Immature natural killer cell (primary cell): Measurements from ENCODE around the gene STAB2. TPM values are rescaled to one million over a fixed set of nuclear protein-coding genes. Genes with fewer than 3 reads are reported as not detected.

Source experiments
- DNase-seq, 3 donors: peaks; one replicate each; pipeline ENCODE4 v3.0.0; 2022; ENCODE audit warnings: mixed read lengths in 1 of 3
- H3K27ac Mint-ChIP-seq, 6 donors: one replicate each; pipeline ENCODE4 v1.8.0; 2020; ENCODE audit warnings: mixed read lengths in 6 of 6, mild to moderate bottlenecking in 5 of 6, inconsistent platforms in 4 of 6, moderate library complexity in 3 of 6
- H3K27me3 Mint-ChIP-seq, 3 donors: one replicate each; pipeline ENCODE4 v1.8.0; 2020 to 2021; ENCODE audit warnings: low read depth in 3 of 3, mild to moderate bottlenecking in 3 of 3, mixed read lengths in 3 of 3, moderate library complexity in 3 of 3, inconsistent platforms in 1 of 3
- H3K36me3 Mint-ChIP-seq, 3 donors: one replicate each; pipeline ENCODE4 v1.8.0; 2020; ENCODE audit warnings: mixed read lengths in 3 of 3, inconsistent platforms in 2 of 3, mild to moderate bottlenecking in 2 of 3
- H3K4me1 Mint-ChIP-seq, 2 donors: one replicate each; pipeline ENCODE4 v1.8.0; 2020; ENCODE audit warnings: inconsistent platforms in 2 of 2, mild to moderate bottlenecking in 2 of 2, mixed read lengths in 2 of 2, moderate library complexity in 1 of 2
- H3K4me3 Mint-ChIP-seq, 5 donors: one replicate each; pipeline ENCODE4 v1.8.0; 2020; ENCODE audit warnings: mild to moderate bottlenecking in 5 of 5, mixed read lengths in 5 of 5, inconsistent platforms in 3 of 5, moderate library complexity in 3 of 5
- H3K9me3 Mint-ChIP-seq, 6 donors: one replicate each; pipeline ENCODE4 v1.8.0; 2020; ENCODE audit warnings: mild to moderate bottlenecking in 6 of 6, mixed read lengths in 6 of 6, inconsistent platforms in 4 of 6, moderate library complexity in 3 of 6
- polyA plus RNA-seq, 3 donors: library from polyadenylated mRNA; unstranded; fragments of 300-500 nt; fragmentation: Illumina TruSeq; gene quantifications; one replicate each; pipeline ENCODE4 v1.2.3, GENCODE V29; 2021

The STAB2 gene
- polyA plus RNA-seq, 3 donors from 2014 or later = not detected

DNA sequence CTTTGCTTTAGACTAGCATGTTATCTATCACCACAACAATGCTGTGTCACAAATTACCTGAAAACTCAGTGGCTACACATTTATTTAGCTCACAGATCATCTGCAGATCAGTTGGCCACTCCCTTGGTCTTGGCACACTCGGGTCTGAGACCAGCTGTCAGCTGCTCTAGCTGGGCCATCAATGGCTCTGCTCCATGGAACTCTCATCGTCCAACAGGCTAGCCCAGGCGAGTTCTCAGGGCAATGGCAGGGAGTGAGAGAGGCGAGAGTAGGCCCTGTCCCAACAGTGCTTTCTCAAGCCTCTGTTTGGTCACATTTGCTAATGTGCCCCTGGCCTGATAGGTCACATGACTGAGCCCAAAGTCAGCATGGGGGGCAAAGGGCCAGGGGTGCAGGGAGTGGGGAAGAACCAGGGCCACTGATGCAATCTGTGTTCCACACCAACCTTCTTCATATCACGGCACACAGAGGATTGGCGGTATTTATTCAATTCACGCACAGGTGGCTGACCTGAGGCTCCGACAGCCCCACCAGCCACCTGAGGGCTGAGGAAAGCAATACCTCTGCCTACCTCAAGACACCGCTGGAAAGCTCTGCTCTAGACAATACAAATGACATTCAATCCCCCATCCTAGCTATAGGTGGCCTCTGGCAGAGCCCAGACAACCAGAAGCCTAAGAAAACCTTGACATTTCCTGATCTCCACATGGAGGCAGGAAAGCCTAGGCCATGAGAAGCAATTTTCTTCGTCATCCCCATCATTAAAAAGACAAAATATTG is 171.4 kb downstream of the STAB2 start:
- peaks cover 0 to 6% (median 0%) of the 10 kb centered on the region in 3 donors for H3K27me3 Mint-ChIP-seq
- H3K4me3 Mint-ChIP-seq = no peak overlapping the region
- H3K9me3 Mint-ChIP-seq = peaks cover 0 to 2% (median 0%) of the 10 kb centered on the region in 6 donors
- H3K36me3 Mint-ChIP-seq = no peaks in the 10 kb centered on the region
- no peaks in the 10 kb centered on the region for H3K4me1 Mint-ChIP-seq
- no peak overlapping the region for H3K27ac Mint-ChIP-seq
- no peak for DNase-seq

DNA sequence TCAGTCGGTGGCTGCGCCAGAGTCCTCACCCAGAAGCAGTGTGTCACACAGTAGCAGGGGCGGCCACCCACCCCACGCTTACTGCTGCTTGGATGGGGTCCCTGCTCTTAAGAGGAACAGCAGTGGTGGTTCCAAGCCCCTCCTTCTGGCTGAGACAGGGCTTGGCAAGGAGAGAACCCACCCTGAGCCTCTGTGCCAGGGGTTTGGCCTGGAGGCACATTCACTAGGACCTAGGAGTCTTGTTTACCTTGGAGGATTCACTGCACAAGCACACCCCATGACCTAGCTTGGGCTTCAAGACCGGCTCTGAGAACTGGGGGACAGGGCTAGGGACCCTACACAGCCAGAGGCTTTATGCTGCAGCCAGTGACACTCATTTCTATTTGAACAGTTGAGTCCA is 175.4 kb downstream of the STAB2 start:
- peaks cover 0 to under 1% (median 0%) of the 10 kb centered on the region in 3 donors for H3K27me3 Mint-ChIP-seq
- H3K4me1 Mint-ChIP-seq = no peaks in the 10 kb centered on the region
- no peak for DNase-seq
- H3K27ac Mint-ChIP-seq = no peak overlapping the region
- H3K9me3 Mint-ChIP-seq = no peaks in the 10 kb centered on the region
- no peak overlapping the region for H3K4me3 Mint-ChIP-seq
- H3K36me3 Mint-ChIP-seq = no peaks in the 10 kb centered on the region

DNA sequence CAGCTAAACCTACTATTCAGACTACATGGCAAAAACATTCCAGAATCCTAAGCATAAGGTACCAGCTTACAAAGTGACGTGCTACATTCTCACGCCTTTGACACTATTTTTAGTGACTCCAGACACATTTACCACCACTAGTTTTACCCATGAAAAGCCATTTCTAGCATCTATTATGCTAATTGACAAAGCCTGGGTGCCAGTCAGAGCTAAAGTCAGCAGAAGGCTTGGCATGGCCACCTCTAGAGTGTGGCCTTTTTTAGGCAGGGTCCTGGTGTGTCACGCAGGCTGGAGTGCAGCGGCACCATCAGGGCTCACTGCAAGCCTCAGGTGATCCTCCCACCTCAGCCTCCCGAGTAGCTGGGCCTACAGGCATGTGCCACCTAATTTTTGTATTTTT is 178.2 kb downstream of the STAB2 start:
- Mint-ChIP-seq H3K27ac (no peak overlapping the region), H3K4me1 (no peaks in the 10 kb centered on the region), H3K27me3 (no peaks in the 10 kb centered on the region), H3K9me3 (no peaks in the 10 kb centered on the region), H3K4me3 (no peak overlapping the region), H3K36me3 (no peaks in the 10 kb centered on the region)
- DNase-seq = no peak

DNA sequence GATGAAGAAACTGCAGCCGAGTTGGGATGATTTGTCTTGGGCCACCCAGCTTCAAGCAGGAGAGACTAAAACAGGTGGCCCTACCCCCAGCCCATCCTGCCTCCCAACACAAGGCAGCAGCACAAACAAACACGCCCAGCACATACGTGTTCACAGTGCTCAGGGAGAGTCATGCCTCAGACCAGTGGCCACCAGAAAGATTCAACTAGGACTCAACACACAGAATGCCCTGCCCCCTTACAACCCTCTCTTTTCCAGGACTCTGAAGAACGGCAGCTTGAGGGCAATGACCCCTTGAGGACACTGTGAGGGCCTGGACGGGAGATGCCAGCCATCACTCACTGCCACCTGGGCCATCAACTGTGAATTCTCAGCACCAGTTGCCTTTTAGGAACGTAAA is 179.0 kb downstream of the STAB2 start:
- Mint-ChIP-seq H3K27ac (no peak overlapping the region), H3K27me3 (no peaks in the 10 kb centered on the region), H3K36me3 (peaks cover 0 to 4% (median 0%) of the 10 kb centered on the region in 3 donors), H3K4me1 (no peaks in the 10 kb centered on the region), H3K4me3 (no peak overlapping the region), H3K9me3 (no peaks in the 10 kb centered on the region)
- DNase-seq = no peak

DNA sequence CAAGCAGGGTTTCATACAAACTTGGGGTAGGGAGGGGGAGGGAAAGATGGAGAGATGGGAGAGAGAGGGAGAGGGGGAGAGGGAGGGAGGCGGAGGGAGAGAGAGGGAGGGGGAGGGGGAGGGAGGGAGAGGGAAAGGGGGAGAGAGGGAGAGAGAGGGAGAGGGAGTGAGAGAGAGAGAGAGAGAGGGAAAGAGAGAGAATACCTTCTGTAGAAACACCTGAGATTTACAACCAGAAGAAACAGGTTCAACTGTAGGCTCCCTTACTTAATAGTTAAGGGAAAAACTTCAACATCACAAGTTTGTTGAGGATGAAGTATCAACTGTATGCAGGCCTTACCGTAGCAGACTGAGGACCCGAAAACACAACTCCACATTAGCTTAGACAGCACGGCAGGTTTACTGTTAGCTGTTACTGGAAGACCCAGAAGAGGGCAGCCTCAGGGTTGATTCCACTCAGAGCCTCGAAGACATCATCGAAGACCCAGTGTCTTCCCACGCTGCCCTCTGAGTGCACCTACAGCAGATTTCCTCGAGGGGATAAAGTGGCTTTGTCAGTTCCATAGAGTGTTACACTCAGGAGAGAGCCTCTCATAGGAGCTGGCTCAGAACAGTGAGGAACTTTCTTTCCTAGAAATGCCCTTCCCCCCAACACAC is 181.5 kb downstream of the STAB2 start:
- H3K27me3 Mint-ChIP-seq = no peaks in the 10 kb centered on the region
- H3K4me1 Mint-ChIP-seq = no peaks in the 10 kb centered on the region
- no peak for DNase-seq
- H3K9me3 Mint-ChIP-seq = no peaks in the 10 kb centered on the region
- H3K36me3 Mint-ChIP-seq = peaks cover 0 to 4% (median 0%) of the 10 kb centered on the region in 3 donors
- no peak overlapping the region for H3K4me3 Mint-ChIP-seq
- H3K27ac Mint-ChIP-seq = no peak overlapping the region

DNA sequence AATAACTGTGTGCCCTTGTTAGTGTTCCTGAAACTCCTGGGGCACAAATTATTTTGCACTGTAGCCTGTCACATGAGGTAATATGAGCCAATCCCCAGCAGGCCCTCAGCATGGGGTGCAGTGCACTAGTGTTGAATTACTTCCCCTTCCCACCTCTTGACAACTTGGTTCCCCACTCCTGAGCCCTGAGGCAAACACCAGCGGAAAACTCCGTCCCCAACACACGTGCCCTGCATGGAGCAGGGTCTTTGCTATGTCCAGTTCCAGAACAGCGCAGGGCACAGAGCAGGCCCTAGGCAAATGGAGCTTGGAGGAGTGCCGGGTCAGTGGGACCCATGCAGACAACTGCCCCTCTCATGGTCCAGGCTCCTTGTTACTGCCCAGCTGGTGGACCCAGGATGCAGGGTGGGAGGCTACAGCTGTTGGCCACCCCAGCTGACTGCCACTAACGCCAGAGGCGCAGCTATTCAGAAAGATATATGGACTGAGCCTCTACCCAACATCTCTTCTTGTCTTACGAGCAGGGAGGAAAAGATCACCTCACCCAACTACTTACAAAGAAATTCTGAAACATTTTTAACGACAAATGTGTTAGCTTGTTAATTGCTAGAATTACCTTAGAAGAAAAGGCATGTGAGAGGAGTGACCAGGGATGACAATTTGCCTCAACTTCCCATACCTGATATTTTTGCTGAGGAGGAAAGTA is 182.3 kb downstream of the STAB2 start:
- H3K27ac Mint-ChIP-seq = no peak overlapping the region

DNA sequence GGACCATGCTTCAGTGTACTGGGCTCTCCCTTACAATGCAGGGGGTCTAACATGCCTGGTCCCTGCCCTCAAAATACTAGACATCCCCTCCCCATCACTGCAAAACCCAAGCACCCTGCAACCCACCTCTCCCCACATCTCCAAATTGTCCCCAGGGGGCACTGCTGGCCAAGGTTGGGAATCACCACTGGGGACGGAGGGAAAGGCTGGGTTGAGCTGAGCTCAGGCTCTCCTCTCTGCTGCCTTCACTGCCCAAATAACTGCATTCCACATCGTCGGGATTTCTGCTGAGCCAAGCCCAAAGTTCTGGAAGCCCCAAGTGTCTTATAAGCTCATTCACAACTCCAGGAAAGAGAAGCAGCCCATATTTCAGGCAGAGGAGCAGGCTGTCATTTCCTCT is 184.4 kb downstream of the STAB2 start:
- no peaks in the 10 kb centered on the region for H3K9me3 Mint-ChIP-seq
- no peak overlapping the region for H3K4me3 Mint-ChIP-seq
- no peaks in the 10 kb centered on the region for H3K27me3 Mint-ChIP-seq
- H3K27ac Mint-ChIP-seq = no peak overlapping the region
- H3K36me3 Mint-ChIP-seq = peaks cover 0 to 4% (median 0%) of the 10 kb centered on the region in 3 donors
- DNase-seq = no peak
- no peaks in the 10 kb centered on the region for H3K4me1 Mint-ChIP-seq

More for the DNA sequence above, 182.3 kb downstream of the STAB2 start:
- no peaks in the 10 kb centered on the region for H3K27me3 Mint-ChIP-seq
- no peak for DNase-seq
- no peaks in the 10 kb centered on the region for H3K4me1 Mint-ChIP-seq
- H3K36me3 Mint-ChIP-seq = peaks cover 0 to 4% (median 0%) of the 10 kb centered on the region in 3 donors
- H3K9me3 Mint-ChIP-seq = no peaks in the 10 kb centered on the region
- H3K4me3 Mint-ChIP-seq = no peak overlapping the region

DNA sequence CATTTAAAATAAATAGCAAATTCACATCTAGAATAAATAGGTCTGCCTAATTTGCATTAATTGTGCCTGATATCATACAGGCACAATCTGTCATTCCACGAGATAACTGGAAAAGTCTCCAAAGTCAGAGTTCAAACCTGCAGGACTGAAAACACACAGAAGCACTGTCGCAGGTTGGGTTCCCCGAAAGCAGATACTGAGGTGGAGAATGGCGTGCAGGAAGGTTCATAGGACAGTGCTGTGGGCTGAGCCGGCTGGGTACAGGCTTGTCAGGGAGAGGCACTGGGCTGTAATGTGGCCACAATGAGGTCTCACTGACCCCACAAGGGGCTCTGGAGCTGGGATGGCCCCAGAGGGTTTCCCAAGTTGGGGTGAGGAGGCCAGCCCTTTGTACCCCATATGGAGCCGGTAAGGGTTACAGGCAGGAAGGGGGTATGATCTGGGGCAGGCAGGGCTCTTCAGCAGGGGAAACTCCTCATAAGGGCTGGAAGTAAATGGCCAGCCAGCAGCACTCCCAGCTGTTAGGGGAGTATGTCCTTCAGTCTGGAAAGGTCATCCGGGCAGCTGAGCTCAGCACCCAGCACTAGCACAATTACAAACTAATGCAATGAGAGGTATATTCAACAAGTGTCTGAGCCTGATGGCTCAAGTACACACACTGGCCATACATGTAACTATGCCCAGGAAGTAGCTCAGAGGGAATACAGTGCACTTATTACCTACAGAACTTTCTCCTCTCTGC is 185.5 kb downstream of the STAB2 start:
- peaks cover 0 to 4% (median 0%) of the 10 kb centered on the region in 3 donors for H3K36me3 Mint-ChIP-seq

DNA sequence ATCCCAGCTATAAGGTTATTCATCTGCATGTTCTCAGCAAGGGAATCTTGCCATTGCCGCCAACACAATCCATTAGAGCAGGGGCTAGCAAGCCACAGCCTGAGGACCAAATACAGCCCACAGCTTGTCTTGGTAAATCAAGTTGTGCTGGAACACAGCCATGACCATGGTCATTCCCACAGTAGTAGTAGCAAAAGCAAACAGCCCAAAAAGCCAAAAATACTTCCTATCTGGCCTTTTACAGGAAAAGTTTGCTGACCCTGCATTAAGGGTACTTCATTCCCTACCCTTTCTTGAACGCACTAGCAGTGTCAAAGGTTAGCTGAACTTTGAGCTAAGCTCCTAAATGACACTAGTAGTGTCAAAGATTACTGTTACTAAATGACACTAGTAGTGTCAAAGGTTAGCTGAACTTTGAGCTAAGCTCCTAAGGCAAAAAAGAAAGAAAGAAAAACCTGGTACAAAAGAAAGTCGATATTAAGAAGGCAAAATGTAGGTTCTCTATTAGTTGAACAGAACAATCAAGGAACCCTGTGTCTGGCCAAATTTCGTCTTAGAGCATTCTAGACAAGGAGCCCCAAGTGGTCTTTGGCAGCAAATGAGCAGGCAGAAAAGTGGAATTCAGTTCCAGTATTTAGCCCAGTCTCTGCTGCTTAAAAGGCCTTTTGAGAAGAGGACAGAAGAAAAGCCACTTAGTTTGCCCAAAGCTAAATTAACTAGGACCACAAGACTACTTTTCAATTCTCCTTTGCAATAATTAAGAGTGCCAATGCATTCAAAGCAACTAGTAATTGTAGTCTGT is 186.2 kb downstream of the STAB2 start:
- Mint-ChIP-seq H3K9me3 (no peaks in the 10 kb centered on the region), H3K27me3 (no peaks in the 10 kb centered on the region), H3K36me3 (peaks cover 0 to 4% (median 0%) of the 10 kb centered on the region in 3 donors), H3K27ac (no peak overlapping the region), H3K4me3 (no peak overlapping the region), H3K4me1 (no peaks in the 10 kb centered on the region)
- no peak for DNase-seq

More for the DNA sequence above, 185.5 kb downstream of the STAB2 start:
- Mint-ChIP-seq H3K27ac (no peak overlapping the region), H3K27me3 (no peaks in the 10 kb centered on the region), H3K9me3 (no peaks in the 10 kb centered on the region), H3K4me3 (no peak overlapping the region), H3K4me1 (no peaks in the 10 kb centered on the region)
- DNase-seq = no peak

DNA sequence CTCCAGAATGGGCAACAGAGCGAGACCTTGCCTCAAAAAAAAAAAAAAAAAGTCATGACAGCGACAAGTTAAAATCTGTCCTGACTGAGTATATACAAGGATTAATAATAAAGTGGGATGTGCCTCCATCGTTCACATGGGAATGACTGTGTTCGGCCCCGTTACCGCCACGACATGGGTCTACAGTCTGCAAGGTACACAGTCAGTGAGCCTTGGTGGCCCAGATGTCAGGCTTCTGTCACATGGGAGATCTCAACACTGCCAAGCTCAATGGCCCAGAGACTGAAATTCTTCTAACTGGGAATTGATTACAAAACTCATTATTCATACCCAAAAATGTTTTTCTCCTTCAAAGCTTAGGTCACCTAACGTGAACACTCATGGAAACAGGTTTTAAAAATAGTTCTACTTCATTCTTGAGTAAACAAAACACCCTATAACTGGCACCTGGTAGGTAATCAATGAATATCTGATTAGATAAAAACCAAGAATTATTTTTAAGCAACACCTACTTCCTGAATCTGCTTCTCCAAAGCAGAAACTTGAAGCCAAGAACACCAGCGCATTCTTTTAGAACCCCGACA is 188.0 kb downstream of the STAB2 start:
- no peak for DNase-seq
- Mint-ChIP-seq H3K4me3 (no peak overlapping the region), H3K36me3 (peaks cover 3 to 9% (median 4%) of the 10 kb centered on the region in 3 donors), H3K27ac (no peak overlapping the region), H3K9me3 (no peaks in the 10 kb centered on the region), H3K4me1 (no peaks in the 10 kb centered on the region), H3K27me3 (no peaks in the 10 kb centered on the region)

DNA sequence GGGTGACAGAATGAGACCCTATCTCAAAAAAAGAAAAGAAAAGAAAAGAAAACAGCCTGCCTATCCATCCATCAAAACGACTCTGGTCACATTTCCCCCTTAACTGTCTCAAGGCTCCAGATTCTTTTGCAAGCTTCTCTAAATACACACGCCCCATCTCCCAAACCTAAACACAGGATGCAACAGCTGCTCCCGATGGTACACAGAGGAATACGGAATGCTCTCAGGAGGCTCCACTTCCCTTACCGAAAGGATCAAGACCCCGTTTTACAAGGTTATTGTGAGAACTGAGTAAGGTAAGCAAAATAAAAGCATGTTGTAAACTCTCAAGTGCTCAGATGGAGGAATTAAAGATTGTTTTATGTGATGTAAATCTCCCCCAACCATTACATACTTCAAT is 191.7 kb downstream of the STAB2 start:
- Mint-ChIP-seq H3K9me3 (no peaks in the 10 kb centered on the region), H3K4me1 (no peaks in the 10 kb centered on the region), H3K4me3 (no peak overlapping the region), H3K27me3 (no peaks in the 10 kb centered on the region), H3K36me3 (peaks cover 4 to 13% (median 11%) of the 10 kb centered on the region in 3 donors), H3K27ac (no peak overlapping the region)
- no peak for DNase-seq

DNA sequence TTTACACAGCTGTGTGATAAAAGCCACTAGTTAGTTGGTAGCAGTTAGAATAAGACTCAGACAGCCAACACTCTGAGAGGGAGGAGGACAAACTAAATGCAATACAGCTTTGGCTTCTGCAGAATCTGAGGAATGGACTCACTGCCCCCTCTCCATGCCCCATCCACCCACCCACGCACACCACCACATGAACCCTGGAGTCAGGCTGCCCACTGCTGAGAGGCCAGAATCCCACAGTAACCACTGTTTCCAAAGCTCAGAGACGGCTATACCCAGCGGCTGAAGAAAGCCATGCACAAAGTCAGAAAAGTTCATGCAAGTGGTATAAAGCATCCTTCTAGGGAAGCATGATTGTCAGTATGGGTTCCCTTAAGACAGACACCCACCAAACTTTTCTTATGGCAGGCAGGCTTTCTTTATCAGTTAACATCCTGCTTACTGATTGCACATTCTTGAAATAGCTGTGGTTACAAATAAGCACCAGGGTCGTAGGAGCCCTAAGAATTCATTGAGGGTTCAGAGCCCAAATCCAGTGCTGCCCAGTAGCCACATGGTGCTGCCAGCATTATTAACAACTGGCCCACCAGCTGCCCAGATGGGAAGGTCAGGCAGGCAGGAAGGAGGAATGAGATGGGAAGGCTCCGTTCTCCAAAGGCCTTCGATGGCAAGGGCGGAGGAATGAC is 192.5 kb downstream of the STAB2 start:
- H3K27ac Mint-ChIP-seq = no peak overlapping the region
- peaks cover 7 to 17% (median 14%) of the 10 kb centered on the region in 3 donors for H3K36me3 Mint-ChIP-seq
- no peaks in the 10 kb centered on the region for H3K9me3 Mint-ChIP-seq
- H3K27me3 Mint-ChIP-seq = no peaks in the 10 kb centered on the region
- no peaks in the 10 kb centered on the region for H3K4me1 Mint-ChIP-seq
- DNase-seq = no peak
- H3K4me3 Mint-ChIP-seq = no peak overlapping the region
